HepG2 (cell line): ENCODE results near the gene CDK14. TPM values are rescaled to one million over a fixed set of nuclear protein-coding genes. Genes with fewer than 3 reads are reported as not detected.

ENCODE experiments used
- ATAC-seq: fragments of 200-7000 bp; cut with Tn5 transposase; 3 replicates; pipeline ENCODE4 v1.9.1; 2020; ENCODE audit warnings: mild to moderate bottlenecking, moderate library complexity
- BruUV-seq: library from RNA; stranded (reverse); fragments of 400-500 nt; replicated peaks from 2 replicates; lab custom pipeline; 2021; lab: Mats Ljungman, UMichigan
- CTCF ChIA-PET: fragments of 300-600 bp; formaldehyde crosslinking; extraction: SDS; loops from one replicate; lab custom pipeline; 2021; ENCODE audit warnings: low total read pairs, inconsistent platforms, low intra/inter-chr PET ratio; lab: Yijun Ruan, JAX
- POLR2A ChIA-PET: fragments of 350-600 bp; sonication (Branson Sonifier 250); formaldehyde crosslinking; loops from one replicate; lab custom pipeline; 2020; ENCODE audit warnings: antibody characterized with exemption, inconsistent platforms; lab: Yijun Ruan, JAX
- DNase-seq: peaks from one replicate; pipeline ENCODE4 v3.0.0-alpha.2; 2015; ENCODE audit warnings: low spot score
- FAIRE-seq: peaks from 3 replicates; lab custom pipeline; 2011; peaks lifted over from hg19 to GRCh38; lab: Jason Lieb, UNC
- H2AFZ ChIP-seq: one replicate; pipeline ENCODE4 v1.6.1; 2011; ENCODE audit warnings: low read length, inconsistent platforms
- H3K27ac ChIP-seq: fragments of 300-600 bp; 3 replicates; pipeline ENCODE4 v1.8.0; 2011; ENCODE audit warnings: mixed run types, mild to moderate bottlenecking, mixed read lengths, low read length, inconsistent platforms; ENCODE audit not compliant: insufficient read depth; ENCODE audit errors: extremely low read length
- H3K27me3 ChIP-seq, 2 experiments: fragments of 200-600 bp in 1 of 2; 2 replicates in 1 of 2; 3 replicates in 1 of 2; pipeline versions ENCODE4 v1.6.0 to v1.8.0; 2011; ENCODE audit warnings: low read length in 2 of 2, mild to moderate bottlenecking in 2 of 2, moderate library complexity in 2 of 2, inconsistent platforms in 1 of 2; ENCODE audit not compliant: insufficient read depth in 2 of 2, control insufficient read depth in 1 of 2
- H3K36me3 ChIP-seq, 2 experiments: fragments of 200-600 bp in 1 of 2; replicated peaks in 1 of 2; 2 replicates in 1 of 2; 3 replicates in 1 of 2; pipeline versions ENCODE4 v1.5.1 to v1.8.0; 2011; ENCODE audit warnings: low read length in 2 of 2, inconsistent platforms in 1 of 2; ENCODE audit not compliant: insufficient read depth in 2 of 2, control insufficient read depth in 1 of 2
- H3K4me1 ChIP-seq: 2 replicates; pipeline ENCODE4 v1.5.1; 2012; ENCODE audit warnings: low read length, inconsistent platforms; ENCODE audit not compliant: insufficient read depth
- H3K4me2 ChIP-seq: 2 replicates; pipeline ENCODE4 v1.6.0; 2011; ENCODE audit warnings: low read depth, low read length, inconsistent platforms
- H3K4me3 ChIP-seq, 3 experiments: fragments of 200-600 bp in 1 of 3; sonication (generic), shearing (Covaris generic) in 1 of 3; replicated peaks in 1 of 3; 2 replicates each; pipeline ENCODE4 v1.5.1; 2011 to 2016; ENCODE audit warnings: low read length in 3 of 3, inconsistent platforms in 2 of 3, low read depth in 2 of 3, mild to moderate bottlenecking in 2 of 3, control low read depth in 1 of 3, mixed read lengths in 1 of 3; ENCODE audit not compliant: insufficient read depth in 1 of 3
- H3K79me2 ChIP-seq: one replicate; pipeline ENCODE4 v1.6.1; 2011; ENCODE audit warnings: low read length, inconsistent platforms; ENCODE audit not compliant: insufficient read depth
- H3K9ac ChIP-seq: 2 replicates; pipeline ENCODE4 v1.6.0; 2011; ENCODE audit warnings: mild to moderate bottlenecking, low read depth, low read length, inconsistent platforms; ENCODE audit not compliant: insufficient read depth
- H3K9me3 ChIP-seq: 2 replicates; pipeline ENCODE4 v1.5.1; 2012; ENCODE audit warnings: mild to moderate bottlenecking, low read length
- H4K20me1 ChIP-seq: 2 replicates; pipeline ENCODE4 v1.6.0; 2011; ENCODE audit warnings: inconsistent platforms, mild to moderate bottlenecking, low read length, moderate library complexity; ENCODE audit not compliant: insufficient read depth
- ATF7 ChIP-seq, 2 experiments: fragments of 450-650 bp in 1 of 2; sonication (generic) in 1 of 2; formaldehyde crosslinking in 1 of 2; IDR thresholded peaks; 2 replicates each; pipeline versions ENCODE4 v1.4.0 to v1.6.1; 2016 to 2020; ENCODE audit warnings: antibody characterized with exemption in 1 of 2, mild to moderate bottlenecking in 1 of 2, missing genetic modification reagents in 1 of 2
- CBX1 ChIP-seq: IDR thresholded peaks from one replicate; pipeline ENCODE4 v1.6.1; 2016; ENCODE audit warnings: antibody characterized with exemption, low read depth
- HIVEP1 ChIP-seq: sonication (generic); formaldehyde crosslinking; IDR thresholded peaks from 2 replicates; pipeline ENCODE4 v1.4.0; 2020; ENCODE audit warnings: mild to moderate bottlenecking, missing genetic modification reagents
- HNF1B ChIP-seq: sonication (generic); formaldehyde crosslinking; IDR thresholded peaks from 2 replicates; pipeline ENCODE4 v1.5.1; 2020; ENCODE audit warnings: mild to moderate bottlenecking, moderate library complexity, missing genetic modification reagents
- LCORL ChIP-seq, 2 experiments: fragments of 450-650 bp in 1 of 2; sonication (generic) in 1 of 2; formaldehyde crosslinking in 1 of 2; IDR thresholded peaks; 2 replicates each; pipeline versions ENCODE4 v1.5.0 to v1.6.1; 2017 to 2020; ENCODE audit warnings: antibody characterized with exemption in 1 of 2, missing genetic modification reagents in 1 of 2
- MXD4 ChIP-seq: IDR thresholded peaks from 2 replicates; pipeline ENCODE4 v1.6.1; 2016; ENCODE audit warnings: mild to moderate bottlenecking, missing biosample characterization, missing genetic modification reagents
- NFE2 ChIP-seq: sonication (generic); formaldehyde crosslinking; IDR thresholded peaks from 2 replicates; pipeline ENCODE4 v1.4.0; 2020; ENCODE audit warnings: missing genetic modification reagents
- PCBP2 ChIP-seq: fragments of 200-400 bp; formaldehyde crosslinking; optimal IDR thresholded peaks from 2 replicates; pipeline ENCODE3; 2018; ENCODE audit warnings: low read length, low read depth; ENCODE audit not compliant: poor library complexity, severe bottlenecking
- ZBTB10 ChIP-seq: sonication (generic); formaldehyde crosslinking; IDR thresholded peaks from 2 replicates; pipeline ENCODE4 v1.4.0; 2020; ENCODE audit warnings: missing genetic modification reagents, borderline replicate concordance
- ZNF557 ChIP-seq: sonication (generic); formaldehyde crosslinking; IDR thresholded peaks from 2 replicates; pipeline ENCODE4 v1.4.0; 2020; ENCODE audit warnings: missing genetic modification reagents
- ZNF710 ChIP-seq: sonication (generic); formaldehyde crosslinking; IDR thresholded peaks from 2 replicates; pipeline ENCODE4 v1.5.0; 2020; ENCODE audit warnings: mild to moderate bottlenecking, missing genetic modification reagents, borderline replicate concordance
- ZXDC ChIP-seq: sonication (generic); formaldehyde crosslinking; IDR thresholded peaks from 2 replicates; pipeline ENCODE4 v1.5.0; 2020; ENCODE audit warnings: mild to moderate bottlenecking, missing genetic modification reagents
- WGBS: methylation state at CpG from one replicate; pipeline ENCODE4 v1.1.6; 2017; ENCODE audit warnings: low lambda C conversion rate; 5-methylcytosine and 5-hydroxymethylcytosine counted together
- in situ Hi-C: cut with HindIII; loops from 2 replicates; pipeline ENCODE4 v1.10.0; 2017; ENCODE audit warnings: low pct_unique_long_range_greater_than_20kb; ENCODE audit not compliant: extremely low pct_ligation_motif_present
- intact Hi-C: fragments of 100-400 bp; cut with micrococcal nuclease; formaldehyde crosslinking; loops from one replicate; pipeline ENCODE4 v1.10.0; 2022; ENCODE audit not compliant: unreplicated experiment
- polyA plus RNA-seq, 8 experiments: library from polyadenylated mRNA; depleted of rRNA in 3 of 8; stranded (reverse) in 7 of 8; unstranded in 1 of 8; fragments of >200 nt; fragmentation: Illumina TruSeq in 4 of 8; extraction: Trizol in 4 of 8; gene quantifications; 2 replicates each; pipeline versions ENCODE4 v1.2.1 to v1.2.3, GENCODE V29; 2011 to 2016; ENCODE audit warnings: low read depth in 4 of 8, missing spikeins in 1 of 8, mixed read lengths in 1 of 8; ENCODE audit not compliant: insufficient read depth in 1 of 8
- total RNA-seq, 5 experiments: library from RNA; depleted of rRNA; stranded (reverse); fragments of >200 nt; fragmentation: Illumina TruSeq; extraction: Trizol; gene quantifications; 2 replicates each; pipeline ENCODE4 v1.2.3, GENCODE V29; 2016; ENCODE audit warnings: low read depth in 1 of 5

The CDK14 gene
- total and polyA plus RNA-seq, 2 of the 13 experiments (the other 11 are each of a cell fraction or from before 2014, with no cell fraction given): 0.26 to 0.71 TPM

GRCh38 chr7:91088156-91088555 lies 492.0 kb downstream of the CDK14 start (continued):
- TF ChIP-seq ZXDC (CRISPR knock-in tag): no peak
- TF ChIP-seq ZNF710 (CRISPR knock-in tag): no peak
- no peak for TF ChIP-seq CBX1

- DNase-seq: no peak
- no peak for ATAC-seq
- no peaks in the 10 kb centered on the region for H3K9me3 ChIP-seq
- BruUV-seq: no TSS peak
- POLR2A ChIA-PET: no interaction called here
- H3K27me3 ChIP-seq: no peaks in the 10 kb centered on the region
- no peak for FAIRE-seq
- no peaks in the 10 kb centered on the region for H3K36me3 ChIP-seq
- 0% methylated on average over 1 of the region's 1 CpG for WGBS
- H2AFZ ChIP-seq: no peak overlapping the region
- H4K20me1 ChIP-seq: no peaks in the 10 kb centered on the region
- H3K79me2 ChIP-seq: no peaks in the 10 kb centered on the region
- H3K9ac ChIP-seq: no peak overlapping the region
- intact Hi-C loops (loop anchor here (1.0 to 10.0 kb wide), 5 partner anchors 196 to 796 kb away; partner anchors contain the start of gene MTERF1), in situ Hi-C loops (loop anchor here (5.0 to 25.0 kb wide), 2 partner anchors 549 to 699 kb away; no protein-coding TSS in a partner anchor)
- H3K27ac ChIP-seq: no peak overlapping the region
- CTCF ChIA-PET: interaction anchor here (1.2 to 2.0 kb wide), 4 partner anchors 547 to 792 kb away, joined by 5 to 11 read pairs (median 6); partner anchors contain the start of gene MTERF1
- H3K4me1 ChIP-seq: no peaks in the 10 kb centered on the region
- no peak overlapping the region for H3K4me3 ChIP-seq
- H3K4me2 ChIP-seq: no peak overlapping the region
- no peak for TF ChIP-seq ATF7 (IDR thresholded peaks at IDR 0.05)
- no peak for TF ChIP-seq ATF7 (CRISPR knock-in tag; IDR thresholded peaks at IDR 0.05)
- TF ChIP-seq ZNF557 (CRISPR knock-in tag): no peak
- TF ChIP-seq HNF1B: no peak
- no peak for TF ChIP-seq PCBP2
- TF ChIP-seq HIVEP1: no peak
- TF ChIP-seq ZBTB10 (CRISPR knock-in tag): no peak
- no peak for TF ChIP-seq MXD4 (CRISPR knock-in tag)
- TF ChIP-seq NFE2 (CRISPR knock-in tag): no peak
- TF ChIP-seq LCORL (IDR thresholded peaks at IDR 0.05): no peak
- no peak for TF ChIP-seq LCORL (CRISPR knock-in tag; IDR thresholded peaks at IDR 0.05)
These were observed 492.6 kb downstream of the CDK14 start for GRCh38 chr7:91088691-91089090.
